H9 (cell line): Measurements from ENCODE around the gene C1orf105. TPM values are rescaled to one million over a fixed set of nuclear protein-coding genes. Genes with fewer than 3 reads are reported as not detected.

Experiments
- DNase-seq: peaks from one replicate; pipeline ENCODE4 v3.0.0-alpha.2; 2017
- H2AFZ ChIP-seq: one replicate; pipeline ENCODE4 v1.6.1; 2013; ENCODE audit warnings: mild to moderate bottlenecking, low read length, control low read depth, moderate library complexity
- H2AK5ac ChIP-seq: 2 replicates; pipeline ENCODE4 v1.6.1; 2013; ENCODE audit warnings: low read length, control low read depth, mixed read lengths; ENCODE audit not compliant: insufficient read length
- H2BK120ac ChIP-seq: one replicate; pipeline ENCODE4 v1.6.1; 2013; ENCODE audit warnings: low read depth, mild to moderate bottlenecking, low read length, control low read depth, inconsistent platforms; ENCODE audit not compliant: poor library complexity, severe bottlenecking
- H2BK12ac ChIP-seq: 2 replicates; pipeline ENCODE4 v1.6.1; 2013; ENCODE audit warnings: low read length, control low read depth, mixed read lengths, low read depth; ENCODE audit not compliant: insufficient read length
- H2BK15ac ChIP-seq: 2 replicates; pipeline ENCODE4 v1.6.1; 2013; ENCODE audit warnings: low read depth, low read length, control low read depth
- H2BK20ac ChIP-seq: one replicate; pipeline ENCODE4 v1.6.1; 2013; ENCODE audit warnings: low read depth, mild to moderate bottlenecking, low read length, control low read depth, inconsistent platforms; ENCODE audit not compliant: poor library complexity, severe bottlenecking
- H2BK5ac ChIP-seq: 2 replicates; pipeline ENCODE4 v1.6.1; 2013; ENCODE audit warnings: low read length, control low read depth, mixed read lengths; ENCODE audit not compliant: insufficient read length
- H3K14ac ChIP-seq: 2 replicates; pipeline ENCODE4 v1.6.1; 2013; ENCODE audit warnings: low read length, control low read depth; ENCODE audit not compliant: insufficient read depth
- H3K18ac ChIP-seq: 2 replicates; pipeline ENCODE4 v1.6.1; 2013; ENCODE audit warnings: low read depth, mild to moderate bottlenecking, mixed read lengths, low read length, control low read depth; ENCODE audit not compliant: insufficient read length
- H3K23ac ChIP-seq: 2 replicates; pipeline ENCODE4 v1.6.1; 2013; ENCODE audit warnings: low read length, control low read depth, mixed read lengths, low read depth; ENCODE audit not compliant: insufficient read length
- H3K23me2 ChIP-seq: 2 replicates; pipeline ENCODE4 v1.6.1; 2013; ENCODE audit warnings: low read depth, mild to moderate bottlenecking, mixed read lengths, low read length, control low read depth; ENCODE audit not compliant: insufficient read length, poor library complexity, severe bottlenecking
- H3K27ac ChIP-seq: 2 replicates; pipeline ENCODE4 v1.5.1; 2013; ENCODE audit warnings: low read length, control low read depth, mixed read lengths, low read depth; ENCODE audit not compliant: insufficient read length
- H3K27me3 ChIP-seq: 2 replicates; pipeline ENCODE4 v1.6.1; 2013; ENCODE audit warnings: low read length, control low read depth, inconsistent platforms; ENCODE audit not compliant: insufficient read depth
- H3K4ac ChIP-seq: 2 replicates; pipeline ENCODE4 v1.6.1; 2013; ENCODE audit warnings: low read depth, mild to moderate bottlenecking, control low read depth, inconsistent platforms, low read length, moderate library complexity
- H3K4me1 ChIP-seq: 2 replicates; pipeline ENCODE4 v1.6.1; 2013; ENCODE audit warnings: low read length, control low read depth, inconsistent platforms; ENCODE audit not compliant: insufficient read depth
- H3K4me2 ChIP-seq: 2 replicates; pipeline ENCODE4 v1.6.1; 2013; ENCODE audit warnings: low read length, control low read depth, mixed read lengths; ENCODE audit not compliant: insufficient read length, insufficient read depth
- H3K56ac ChIP-seq: 2 replicates; pipeline ENCODE4 v1.6.1; 2013; ENCODE audit warnings: low read depth, mild to moderate bottlenecking, mixed read lengths, low read length, control low read depth; ENCODE audit not compliant: insufficient read length
- H3K79me1 ChIP-seq: 2 replicates; pipeline ENCODE4 v1.6.1; 2013; ENCODE audit warnings: low read depth, mild to moderate bottlenecking, moderate library complexity, low read length, control low read depth, inconsistent platforms; ENCODE audit not compliant: insufficient read depth, poor library complexity, severe bottlenecking
- H3K79me2 ChIP-seq: 2 replicates; pipeline ENCODE4 v1.6.1; 2013; ENCODE audit warnings: low read length, control low read depth, inconsistent platforms; ENCODE audit not compliant: insufficient read depth
- H3K9ac ChIP-seq: 2 replicates; pipeline ENCODE4 v1.6.1; 2013; ENCODE audit warnings: low read length, control low read depth, mixed read lengths; ENCODE audit not compliant: insufficient read length; ENCODE audit errors: extremely low read depth
- H3K9me3 ChIP-seq: one replicate; pipeline ENCODE4 v1.6.1; 2013; ENCODE audit warnings: low read depth, low read length, inconsistent platforms; ENCODE audit not compliant: control insufficient read depth
- H3T11ph ChIP-seq: one replicate; pipeline ENCODE4 v1.6.1; 2013; ENCODE audit warnings: mild to moderate bottlenecking, low read length, control low read depth, inconsistent platforms
- H4K20me1 ChIP-seq: one replicate; pipeline ENCODE4 v1.6.1; 2013; ENCODE audit not compliant: control insufficient read depth, insufficient read length, insufficient read depth
- H4K5ac ChIP-seq: 2 replicates; pipeline ENCODE4 v1.6.1; 2013; ENCODE audit warnings: low read depth, mild to moderate bottlenecking, mixed read lengths, low read length, control low read depth; ENCODE audit not compliant: insufficient read length
- H4K8ac ChIP-seq: replicated peaks from 2 replicates; pipeline ENCODE4 v1.6.1; 2013; ENCODE audit warnings: low read length, control low read depth, mixed read lengths, low read depth; ENCODE audit not compliant: insufficient read length
- H4K91ac ChIP-seq: 2 replicates; pipeline ENCODE4 v1.6.1; 2013; ENCODE audit warnings: low read depth, mild to moderate bottlenecking, moderate library complexity, mixed read lengths, low read length, control low read depth; ENCODE audit not compliant: insufficient read length
- H3K27ac Mint-ChIP-seq, 3 experiments: 2 replicates in 2 of 3; 3 replicates in 1 of 3; pipeline ENCODE4 v1.8.0; 2020 to 2021; ENCODE audit warnings: mixed read lengths in 3 of 3, mild to moderate bottlenecking in 1 of 3, moderate library complexity in 1 of 3
- H3K27me3 Mint-ChIP-seq: 2 replicates; pipeline ENCODE4 v1.8.0; 2021; ENCODE audit warnings: low read depth, mild to moderate bottlenecking, moderate library complexity, mixed read lengths
- H3K36me3 Mint-ChIP-seq, 3 experiments: 2 replicates in 2 of 3; 3 replicates in 1 of 3; pipeline ENCODE4 v1.8.0; 2020 to 2021; ENCODE audit warnings: low read depth in 3 of 3, mixed read lengths in 3 of 3; ENCODE audit not compliant: insufficient read depth in 1 of 3
- H3K4me1 Mint-ChIP-seq, 2 experiments: 2 replicates each; pipeline ENCODE4 v1.8.0; 2020; ENCODE audit warnings: mixed read lengths in 2 of 2
- H3K4me3 Mint-ChIP-seq, 2 experiments: 2 replicates in 1 of 2; 3 replicates in 1 of 2; pipeline ENCODE4 v1.8.0; 2020 to 2021; ENCODE audit warnings: mild to moderate bottlenecking in 2 of 2, mixed read lengths in 2 of 2, moderate library complexity in 1 of 2
- H3K9me3 Mint-ChIP-seq, 2 experiments: 2 replicates in 1 of 2; 3 replicates in 1 of 2; pipeline ENCODE4 v1.8.0; 2020; ENCODE audit warnings: mild to moderate bottlenecking in 2 of 2, mixed read lengths in 2 of 2, moderate library complexity in 1 of 2
- total RNA-seq: library from RNA; stranded (reverse); gene quantifications from 2 replicates; pipeline ENCODE4 v1.2.1, GENCODE V29; 2021
- TF ChIP-seq, protein P1 (sequence below): fragments of 200-600 bp; sonication (generic); conservative IDR thresholded peaks from 3 replicates; pipeline ENCODE4 v1.8.0; 2021; ENCODE audit warnings: antibody characterized with exemption, mild to moderate bottlenecking

C1orf105 gene
- total RNA-seq, 1 experiment from 2014 or later = not detected

GRCh38 chr1:172405912-172406311 lies 14.6 kb upstream of the C1orf105 start:
- Histone ChIP-seq H3K4me2 (no peak overlapping the region), H3K79me1 (no peaks in the 10 kb centered on the region), H3K27me3 (no peaks in the 10 kb centered on the region), H4K91ac (no peak overlapping the region), H3K4me1 (no peaks in the 10 kb centered on the region), H2BK15ac (no peak overlapping the region), H3K4ac (no peak overlapping the region), H3K27ac (no peak overlapping the region), H3T11ph (no peak overlapping the region), H3K79me2 (no peaks in the 10 kb centered on the region), H3K23ac (no peak overlapping the region), H3K56ac (no peak overlapping the region), H2BK120ac (no peak overlapping the region), H4K8ac (no peak overlapping the region), H2AK5ac (no peak overlapping the region), H2BK12ac (no peak overlapping the region), H2BK20ac (no peak overlapping the region), H3K9ac (no peak overlapping the region), H3K23me2 (no peaks in the 10 kb centered on the region), H3K18ac (no peak overlapping the region), H2BK5ac (no peak overlapping the region), H3K14ac (no peak overlapping the region), H3K9me3 (no peaks in the 10 kb centered on the region), H4K5ac (no peak overlapping the region), H2AFZ (no peak overlapping the region), H4K20me1 (no peaks in the 10 kb centered on the region)
- DNase-seq = no peak
- H3K36me3 Mint-ChIP-seq = no peaks in the 10 kb centered on the region
- peaks cover 0 to 2% of the 10 kb centered on the region in 2 experiments; a peak in 2 of 4 replicates for H3K4me1 Mint-ChIP-seq
- no peaks in the 10 kb centered on the region for H3K27me3 Mint-ChIP-seq
- TF ChIP-seq, protein P1, sequence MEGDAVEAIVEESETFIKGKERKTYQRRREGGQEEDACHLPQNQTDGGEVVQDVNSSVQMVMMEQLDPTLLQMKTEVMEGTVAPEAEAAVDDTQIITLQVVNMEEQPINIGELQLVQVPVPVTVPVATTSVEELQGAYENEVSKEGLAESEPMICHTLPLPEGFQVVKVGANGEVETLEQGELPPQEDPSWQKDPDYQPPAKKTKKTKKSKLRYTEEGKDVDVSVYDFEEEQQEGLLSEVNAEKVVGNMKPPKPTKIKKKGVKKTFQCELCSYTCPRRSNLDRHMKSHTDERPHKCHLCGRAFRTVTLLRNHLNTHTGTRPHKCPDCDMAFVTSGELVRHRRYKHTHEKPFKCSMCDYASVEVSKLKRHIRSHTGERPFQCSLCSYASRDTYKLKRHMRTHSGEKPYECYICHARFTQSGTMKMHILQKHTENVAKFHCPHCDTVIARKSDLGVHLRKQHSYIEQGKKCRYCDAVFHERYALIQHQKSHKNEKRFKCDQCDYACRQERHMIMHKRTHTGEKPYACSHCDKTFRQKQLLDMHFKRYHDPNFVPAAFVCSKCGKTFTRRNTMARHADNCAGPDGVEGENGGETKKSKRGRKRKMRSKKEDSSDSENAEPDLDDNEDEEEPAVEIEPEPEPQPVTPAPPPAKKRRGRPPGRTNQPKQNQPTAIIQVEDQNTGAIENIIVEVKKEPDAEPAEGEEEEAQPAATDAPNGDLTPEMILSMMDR = no peak
- no peak overlapping the region for H3K27ac Mint-ChIP-seq
- no peaks in the 10 kb centered on the region for H3K9me3 Mint-ChIP-seq
- H3K4me3 Mint-ChIP-seq = no peak overlapping the region
